ENCODE data around the gene RASGRF2. TPM values are rescaled to one million over a fixed set of nuclear protein-coding genes. Genes with fewer than 3 reads are reported as not detected.

The RASGRF2 gene
- total and polyA plus RNA-seq, 2 of the 13 experiments (the other 11 are each of a cell fraction or from before 2014, with no cell fraction given), result 23.6 to 29.0 TPM

- intact Hi-C loops (cut with micrococcal nuclease; ENCODE audit: unreplicated experiment), result no loop called here
- H3K79me2 ChIP-seq (ENCODE audit: insufficient read depth, low read length), result no peaks in the 10 kb centered on the region
- H2AFZ ChIP-seq (ENCODE audit: low read length), result no peak overlapping the region
- no peak overlapping the region for H3K4me3 ChIP-seq (replicated peaks in 1 of 3; ENCODE audit: insufficient read depth in 1 of 3, low read depth in 2 of 3, low read length in 3 of 3)
- DNase-seq (ENCODE audit: low spot score) (no peak), ATAC-seq (no peak), FAIRE-seq (no peak)
- TF ChIP-seq HNRNPH1 (optimal IDR thresholded peaks at IDR 0.05; ENCODE audit: low read depth, low read length), result no peak
- TF ChIP-seq ZNF644 (CRISPR knock-in tag; IDR thresholded peaks at IDR 0.05; ENCODE audit: low read depth), result no peak
- no peak for TF ChIP-seq ZSCAN21 (CRISPR knock-in tag; IDR thresholded peaks at IDR 0.05; ENCODE audit: borderline replicate concordance)
- TF ChIP-seq PAX8 (CRISPR knock-in tag; IDR thresholded peaks at IDR 0.05; ENCODE audit: borderline replicate concordance), result no peak
- no peak for TF ChIP-seq CTCF (CRISPR knock-in tag; IDR thresholded peaks at IDR 0.05)
- TF ChIP-seq, protein P1, sequence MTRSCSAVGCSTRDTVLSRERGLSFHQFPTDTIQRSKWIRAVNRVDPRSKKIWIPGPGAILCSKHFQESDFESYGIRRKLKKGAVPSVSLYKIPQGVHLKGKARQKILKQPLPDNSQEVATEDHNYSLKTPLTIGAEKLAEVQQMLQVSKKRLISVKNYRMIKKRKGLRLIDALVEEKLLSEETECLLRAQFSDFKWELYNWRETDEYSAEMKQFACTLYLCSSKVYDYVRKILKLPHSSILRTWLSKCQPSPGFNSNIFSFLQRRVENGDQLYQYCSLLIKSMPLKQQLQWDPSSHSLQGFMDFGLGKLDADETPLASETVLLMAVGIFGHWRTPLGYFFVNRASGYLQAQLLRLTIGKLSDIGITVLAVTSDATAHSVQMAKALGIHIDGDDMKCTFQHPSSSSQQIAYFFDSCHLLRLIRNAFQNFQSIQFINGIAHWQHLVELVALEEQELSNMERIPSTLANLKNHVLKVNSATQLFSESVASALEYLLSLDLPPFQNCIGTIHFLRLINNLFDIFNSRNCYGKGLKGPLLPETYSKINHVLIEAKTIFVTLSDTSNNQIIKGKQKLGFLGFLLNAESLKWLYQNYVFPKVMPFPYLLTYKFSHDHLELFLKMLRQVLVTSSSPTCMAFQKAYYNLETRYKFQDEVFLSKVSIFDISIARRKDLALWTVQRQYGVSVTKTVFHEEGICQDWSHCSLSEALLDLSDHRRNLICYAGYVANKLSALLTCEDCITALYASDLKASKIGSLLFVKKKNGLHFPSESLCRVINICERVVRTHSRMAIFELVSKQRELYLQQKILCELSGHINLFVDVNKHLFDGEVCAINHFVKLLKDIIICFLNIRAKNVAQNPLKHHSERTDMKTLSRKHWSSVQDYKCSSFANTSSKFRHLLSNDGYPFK (CRISPR knock-in tag; IDR thresholded peaks at IDR 0.05; ENCODE audit: borderline replicate concordance), result no peak
- no peak for TF ChIP-seq ZNF468 (CRISPR knock-in tag; IDR thresholded peaks at IDR 0.05)
- TF ChIP-seq CENPT (CRISPR knock-in tag; IDR thresholded peaks at IDR 0.05; ENCODE audit: low read depth), result no peak
- TF ChIP-seq TCF7 (IDR thresholded peaks at IDR 0.05; ENCODE audit: low read depth), result no peak
- TF ChIP-seq ZNF788 (CRISPR knock-in tag; IDR thresholded peaks at IDR 0.05; ENCODE audit: borderline replicate concordance), result no peak
- TF ChIP-seq ETV5 (CRISPR knock-in tag; IDR thresholded peaks at IDR 0.05; ENCODE audit: borderline replicate concordance), result no peak
- TF ChIP-seq ZNF687 (CRISPR knock-in tag; IDR thresholded peaks at IDR 0.05), result no peak
- 69% methylated on average over 5 of the region's 5 CpGs for WGBS (ENCODE audit: low lambda C conversion rate)
- peaks cover 2% of the 10 kb centered on the region for H3K4me1 ChIP-seq (ENCODE audit: insufficient read depth, low read length)
- H3K4me2 ChIP-seq (ENCODE audit: low read depth, low read length), result no peak overlapping the region
- H3K9ac ChIP-seq (ENCODE audit: insufficient read depth, low read depth, low read length), result no peak overlapping the region
- no peaks in the 10 kb centered on the region for H3K36me3 ChIP-seq (replicated peaks in 1 of 2; ENCODE audit: control insufficient read depth in 1 of 2, insufficient read depth in 2 of 2, low read length in 2 of 2)
- H3K9me3 ChIP-seq (ENCODE audit: low read length), result no peaks in the 10 kb centered on the region
- ChIA-PET CTCF (ENCODE audit: low intra/inter-chr PET ratio, low total read pairs) (no interaction called here), POLR2A (no interaction called here)
- in situ Hi-C loops (cut with HindIII; ENCODE audit: extremely low pct_ligation_motif_present, low pct_unique_long_range_greater_than_20kb), result no loop called here
- no peaks in the 10 kb centered on the region for H4K20me1 ChIP-seq (ENCODE audit: insufficient read depth, low read length)
- no TSS peak for BruUV-seq (replicated peaks)
- no peaks in the 10 kb centered on the region for H3K27me3 ChIP-seq (ENCODE audit: control insufficient read depth in 1 of 2, insufficient read depth in 2 of 2, low read length in 2 of 2)
- no peak overlapping the region for H3K27ac ChIP-seq (ENCODE audit: extremely low read length, insufficient read depth, low read length)
Measured at GRCh38 chr5:80951366-80951765, 8.8 kb upstream of the RASGRF2 start.

All from HepG2 (cell line).